ENCODE measurements around the gene DYDC1. TPM values are rescaled to one million over a fixed set of nuclear protein-coding genes. Genes with fewer than 3 reads are reported as not detected.

Gene DYDC1
- total and polyA plus RNA-seq, 2 donors (not counting 3 experiments of a cell fraction or from before 2014, with no cell fraction given): not detected

- FAIRE-seq (no peak), DNase-seq (ENCODE audit: low read depth, low spot score) (no peak)
- dilution Hi-C loops (cut with MboI; ENCODE audit: extremely low pct_ligation_motif_present, low sequenced_read_pairs): no loop called here
- Histone ChIP-seq H4K20me1 (replicated peaks; ENCODE audit: control insufficient read depth, extremely low read depth, insufficient read depth, low read length) (no peaks in the 10 kb centered on the region), H3K9me3 (replicated peaks; ENCODE audit: control insufficient read depth, insufficient read depth, low read length) (no peaks in the 10 kb centered on the region), H3K4me3 (replicated peaks in 1 of 3; ENCODE audit: insufficient read depth in 1 of 3, low read depth in 1 of 3, low read length in 3 of 3) (no peak overlapping the region), H3K27me3 (ENCODE audit: control insufficient read depth in 2 of 2, insufficient read depth in 2 of 2, low read length in 2 of 2) (peaks cover 6 to 7% of the 10 kb centered on the region in 2 experiments), H3K27ac (ENCODE audit: insufficient read depth, low read depth, low read length) (no peak overlapping the region), H3K4me2 (ENCODE audit: insufficient read depth, low read length) (no peak overlapping the region), H3K9ac (replicated peaks; ENCODE audit: extremely low read depth, insufficient read depth, low read length) (no peak overlapping the region), H3K4me1 (ENCODE audit: control insufficient read depth, extremely low read depth, insufficient read depth, low read length) (no peaks in the 10 kb centered on the region), H2AFZ (ENCODE audit: low read depth, low read length) (no peak overlapping the region), H3K9me1 (replicated peaks; ENCODE audit: control insufficient read depth, extremely low read depth, insufficient read depth, low read length) (no peaks in the 10 kb centered on the region), H3K36me3 (ENCODE audit: control insufficient read depth in 2 of 2, extremely low read depth in 1 of 2, insufficient read depth in 2 of 2, low read length in 2 of 2) (no peaks in the 10 kb centered on the region), H3K79me2 (ENCODE audit: control insufficient read depth, insufficient read depth, low read length) (no peaks in the 10 kb centered on the region)
- CTCF ChIA-PET: interaction anchor here (1.0 to 1.1 kb wide), 2 partner anchors 10 to 224 kb away, joined by 3 to 5 read pairs; no protein-coding TSS in a partner anchor
- BruUV-seq (replicated peaks): no TSS peak
- TF ChIP-seq FOS (IDR thresholded peaks at IDR 0.05; ENCODE audit: borderline replicate concordance, insufficient read depth, low read length) (no peak), CTCF (IDR thresholded peaks at IDR 0.05; ENCODE audit: extremely low read depth in 1 of 2, insufficient read depth in 1 of 2, low read depth in 1 of 2, low read length in 2 of 2) (no peak), POLR2A (IDR thresholded peaks at IDR 0.05; ENCODE audit: low read depth, low read length) (no peak), MYC (IDR thresholded peaks at IDR 0.05; ENCODE audit: low read depth, low read length) (no peak), GATA2 (IDR thresholded peaks at IDR 0.05; ENCODE audit: insufficient read depth, insufficient read length, low read depth, low read length) (no peak), JUN (IDR thresholded peaks at IDR 0.05; ENCODE audit: borderline replicate concordance, insufficient read depth, insufficient read length, low read depth) (no peak), MAX (IDR thresholded peaks at IDR 0.05; ENCODE audit: insufficient read depth, insufficient read length) (no peak), POLR2AphosphoS5 (IDR thresholded peaks at IDR 0.05; ENCODE audit: insufficient read depth, low read depth, low read length) (no peak)
- POLR2A ChIA-PET: no interaction called here
- intact Hi-C loops (cut with micrococcal nuclease): no loop called here
Observed at GRCh38 chr10:80372675-80373074, 16.1 kb upstream of the DYDC1 start.

Measured in endothelial cell of umbilical vein (primary cell).